ENCODE measurements around the gene ATP9B. TPM values are rescaled to one million over a fixed set of nuclear protein-coding genes. Genes with fewer than 3 reads are reported as not detected.
A peak's percentile ranks its signal among the peaks of the same experiment; 100 is the strongest.

The ATP9B gene
- total RNA-seq, 1 donor from 2014 or later: 33.2 TPM

- TF ChIP-seq EZH2 (IDR thresholded peaks at IDR 0.05) (no peak), EZH2phosphoT487 (IDR thresholded peaks at IDR 0.05) (no peak), CTCF (IDR thresholded peaks at IDR 0.05) (no peak)
- no peaks in the 10 kb centered on the region for H3K36me3 ChIP-seq
- peaks cover 7% of the 10 kb centered on the region for H3K36me3 Mint-ChIP-seq
- peaks cover 3% of the 10 kb centered on the region for H3K9me3 Mint-ChIP-seq
- H3K27ac Mint-ChIP-seq: no peak overlapping the region
- H3K4me2 ChIP-seq: peak overlapping the region; percentile 42
- H3K27ac ChIP-seq: no peak overlapping the region
- H3K79me2 ChIP-seq (ENCODE audit: low read depth): peaks cover 3% of the 10 kb centered on the region
- H3K9me3 ChIP-seq (ENCODE audit: low read depth): no peaks in the 10 kb centered on the region
- DNase-seq (ENCODE audit: low spot score): peak; percentile 35
- H3K4me1 Mint-ChIP-seq: peaks cover 27% of the 10 kb centered on the region
- H3K4me3 Mint-ChIP-seq: no peak overlapping the region
- H2AFZ ChIP-seq (replicated peaks): no peak overlapping the region
- peaks cover 13% of the 10 kb centered on the region for H3F3A ChIP-seq (ENCODE audit: low read depth)
- H3K27me3 ChIP-seq: no peaks in the 10 kb centered on the region
- H4K20me1 ChIP-seq (ENCODE audit: low read depth): peaks cover 59% of the 10 kb centered on the region
- no peaks in the 10 kb centered on the region for H3K27me3 Mint-ChIP-seq (ENCODE audit: insufficient read depth, low read depth)
- no peak overlapping the region for H3K9ac ChIP-seq
- H3K4me3 ChIP-seq: no peak overlapping the region
- peaks cover 11% of the 10 kb centered on the region for H3K4me1 ChIP-seq
Observed at GRCh38 chr18:79182047-79182713, 113.0 kb downstream of the ATP9B start.

- H3K4me1 ChIP-seq: peaks cover 11% of the 10 kb centered on the region
- Mint-ChIP-seq H3K4me1 (peaks cover 27% of the 10 kb centered on the region), H3K36me3 (peaks cover 2% of the 10 kb centered on the region), H3K27ac (no peak overlapping the region), H3K9me3 (peaks cover 3% of the 10 kb centered on the region), H3K27me3 (ENCODE audit: insufficient read depth, low read depth) (no peaks in the 10 kb centered on the region), H3K4me3 (no peak overlapping the region)
- H3K9ac ChIP-seq: no peak overlapping the region
- H3K4me2 ChIP-seq: no peak overlapping the region
- peaks cover 13% of the 10 kb centered on the region for H3F3A ChIP-seq (ENCODE audit: low read depth)
- no peaks in the 10 kb centered on the region for H3K9me3 ChIP-seq (ENCODE audit: low read depth)
- H3K36me3 ChIP-seq: no peaks in the 10 kb centered on the region
- no peak for TF ChIP-seq CTCF (IDR thresholded peaks at IDR 0.05)
- no peak for TF ChIP-seq EZH2phosphoT487 (IDR thresholded peaks at IDR 0.05)
- TF ChIP-seq EZH2 (IDR thresholded peaks at IDR 0.05): no peak
- H3K4me3 ChIP-seq: no peak overlapping the region
- no peaks in the 10 kb centered on the region for H3K27me3 ChIP-seq
- peaks cover 3% of the 10 kb centered on the region for H3K79me2 ChIP-seq (ENCODE audit: low read depth)
- no peak for DNase-seq (ENCODE audit: low spot score)
- H3K27ac ChIP-seq: no peak overlapping the region
- peaks cover 42% of the 10 kb centered on the region for H4K20me1 ChIP-seq (ENCODE audit: low read depth)
- H2AFZ ChIP-seq (replicated peaks): no peak overlapping the region
Observed at GRCh38 chr18:79185648-79186047, 116.5 kb downstream of the ATP9B start.

GRCh38 chr18:79186649-79187048 is 117.5 kb downstream of the ATP9B start:
- H3K36me3 ChIP-seq: no peaks in the 10 kb centered on the region
- H3K36me3 Mint-ChIP-seq: peaks cover 5% of the 10 kb centered on the region
- H4K20me1 ChIP-seq (ENCODE audit: low read depth): peaks cover 32% of the 10 kb centered on the region
- TF ChIP-seq EZH2phosphoT487 (IDR thresholded peaks at IDR 0.05) (no peak), EZH2 (IDR thresholded peaks at IDR 0.05) (no peak), CTCF (IDR thresholded peaks at IDR 0.05) (no peak)
- H3K9ac ChIP-seq: no peak overlapping the region
- H3K79me2 ChIP-seq (ENCODE audit: low read depth): peaks cover 3% of the 10 kb centered on the region
- H3K4me1 ChIP-seq: peaks cover 10% of the 10 kb centered on the region
- H3K4me3 Mint-ChIP-seq: no peak overlapping the region
- H3K27me3 Mint-ChIP-seq (ENCODE audit: insufficient read depth, low read depth): no peaks in the 10 kb centered on the region
- DNase-seq (ENCODE audit: low spot score): no peak
- no peak overlapping the region for H3K4me3 ChIP-seq
- H3K27ac Mint-ChIP-seq: no peak overlapping the region
- H3F3A ChIP-seq (ENCODE audit: low read depth): peaks cover 7% of the 10 kb centered on the region
- no peaks in the 10 kb centered on the region for H3K9me3 ChIP-seq (ENCODE audit: low read depth)
- H3K4me1 Mint-ChIP-seq: peaks cover 20% of the 10 kb centered on the region
- no peak overlapping the region for H3K27ac ChIP-seq
- no peak overlapping the region for H2AFZ ChIP-seq (replicated peaks)
- no peaks in the 10 kb centered on the region for H3K9me3 Mint-ChIP-seq
- H3K27me3 ChIP-seq: no peaks in the 10 kb centered on the region
- H3K4me2 ChIP-seq: no peak overlapping the region
